ENCODE results near the gene A1BG. TPM values are rescaled to one million over a fixed set of nuclear protein-coding genes. Genes with fewer than 3 reads are reported as not detected.

A1BG gene
- total RNA-seq, result 1 to 10 TPM; 6.1 to 7.4 TPM

- DNase-seq, result no peak
- peaks cover 5% of the 10 kb centered on the region for H3K27me3 Mint-ChIP-seq (ENCODE audit: low read depth)
- CTCF ChIA-PET, result no interaction called here
- H3K9me3 Mint-ChIP-seq, result no peaks in the 10 kb centered on the region
- H3K4me1 Mint-ChIP-seq (ENCODE audit: low read depth), result peaks cover 26% of the 10 kb centered on the region
- intact Hi-C loops (cut with micrococcal nuclease), result no loop called here
- H3K36me3 Mint-ChIP-seq (ENCODE audit: low read depth), result peaks cover 9% of the 10 kb centered on the region
- no peak within 1 kb of the TSS for H3K4me3 Mint-ChIP-seq
- no peak within 1 kb of the TSS for H3K27ac Mint-ChIP-seq
Measured at GRCh38 chr19:58352760-58353671, at the start of gene A1BG. Gene A1BG (minus strand): TSS chr19:58353492. CDS start chr19:58353437, 55 bp downstream.

- Mint-ChIP-seq H3K4me1 (ENCODE audit: low read depth) (peaks cover 14% of the 10 kb centered on the region), H3K27me3 (ENCODE audit: low read depth) (peaks cover 11% of the 10 kb centered on the region), H3K9me3 (no peaks in the 10 kb centered on the region), H3K27ac (no peak overlapping the region), H3K36me3 (ENCODE audit: low read depth) (no peaks in the 10 kb centered on the region), H3K4me3 (peak overlapping the region; percentile 94)
- DNase-seq, result no peak
- intact Hi-C loops (cut with micrococcal nuclease), result loop anchor here (1.0 kb wide), 6 partner anchors 15 to 76 kb away; partner anchors contain the start of genes RPS5, ZNF132, ZNF446 and ZNF497
- CTCF ChIA-PET, result interaction anchor here (1.4 kb wide), 1 partner anchor 118 kb away, joined by 5 read pairs; no protein-coding TSS in a partner anchor
Measured at GRCh38 chr19:58401840-58402421, 48.6 kb upstream of the A1BG start.

- Mint-ChIP-seq H3K4me3 (peak overlapping the region; percentile 94), H3K9me3 (no peaks in the 10 kb centered on the region), H3K27ac (peak overlapping the region; percentile 26), H3K36me3 (ENCODE audit: low read depth) (no peaks in the 10 kb centered on the region), H3K4me1 (ENCODE audit: low read depth) (peaks cover 9% of the 10 kb centered on the region), H3K27me3 (ENCODE audit: low read depth) (peaks cover 11% of the 10 kb centered on the region)
- intact Hi-C loops (cut with micrococcal nuclease), result loop anchor here (1.0 kb wide), 6 partner anchors 14 to 75 kb away; partner anchors contain the start of genes RPS5, ZNF132, ZNF446 and ZNF497
- CTCF ChIA-PET, result no interaction called here
- peak; percentile 99 for DNase-seq
Measured at GRCh38 chr19:58400916-58401839, 47.9 kb upstream of the A1BG start.

GRCh38 chr19:58400316-58400915, 47.1 kb upstream of the A1BG start:
- DNase-seq, result no peak
- Mint-ChIP-seq H3K27ac (no peak overlapping the region), H3K27me3 (ENCODE audit: low read depth) (peaks cover 11% of the 10 kb centered on the region), H3K36me3 (ENCODE audit: low read depth) (peaks cover 3% of the 10 kb centered on the region), H3K4me1 (ENCODE audit: low read depth) (peaks cover 13% of the 10 kb centered on the region), H3K9me3 (no peaks in the 10 kb centered on the region), H3K4me3 (peak overlapping the region; percentile 27)
- CTCF ChIA-PET, result no interaction called here
- intact Hi-C loops (cut with micrococcal nuclease), result no loop called here

GRCh38 chr19:58399903-58400302, 46.6 kb upstream of the A1BG start:
- H3K36me3 Mint-ChIP-seq (ENCODE audit: low read depth), result peaks cover 3% of the 10 kb centered on the region
- intact Hi-C loops (cut with micrococcal nuclease), result no loop called here
- no peak overlapping the region for H3K27ac Mint-ChIP-seq
- no peaks in the 10 kb centered on the region for H3K9me3 Mint-ChIP-seq
- H3K27me3 Mint-ChIP-seq (ENCODE audit: low read depth), result peaks cover 11% of the 10 kb centered on the region
- no peak for DNase-seq
- CTCF ChIA-PET, result no interaction called here
- H3K4me1 Mint-ChIP-seq (ENCODE audit: low read depth), result peaks cover 14% of the 10 kb centered on the region
- no peak overlapping the region for H3K4me3 Mint-ChIP-seq

GRCh38 chr19:58398545-58398944, 45.3 kb upstream of the A1BG start:
- H3K27ac Mint-ChIP-seq, result no peak overlapping the region
- intact Hi-C loops (cut with micrococcal nuclease), result no loop called here
- peaks cover 20% of the 10 kb centered on the region for H3K4me1 Mint-ChIP-seq (ENCODE audit: low read depth)
- H3K9me3 Mint-ChIP-seq, result no peaks in the 10 kb centered on the region
- peaks cover 15% of the 10 kb centered on the region for H3K36me3 Mint-ChIP-seq (ENCODE audit: low read depth)
- no peak for DNase-seq
- H3K4me3 Mint-ChIP-seq, result no peak overlapping the region
- CTCF ChIA-PET, result no interaction called here
- peaks cover 11% of the 10 kb centered on the region for H3K27me3 Mint-ChIP-seq (ENCODE audit: low read depth)

- no peak for DNase-seq
- Mint-ChIP-seq H3K4me3 (no peak overlapping the region), H3K4me1 (ENCODE audit: low read depth) (peaks cover 21% of the 10 kb centered on the region), H3K9me3 (no peaks in the 10 kb centered on the region), H3K36me3 (ENCODE audit: low read depth) (peaks cover 19% of the 10 kb centered on the region), H3K27me3 (ENCODE audit: low read depth) (peaks cover 11% of the 10 kb centered on the region), H3K27ac (no peak overlapping the region)
- CTCF ChIA-PET, result no interaction called here
- intact Hi-C loops (cut with micrococcal nuclease), result no loop called here
Measured at GRCh38 chr19:58398087-58398486, 44.8 kb upstream of the A1BG start.

GRCh38 chr19:58397533-58398037, 44.3 kb upstream of the A1BG start:
- peaks cover 24% of the 10 kb centered on the region for H3K4me1 Mint-ChIP-seq (ENCODE audit: low read depth)
- intact Hi-C loops (cut with micrococcal nuclease), result no loop called here
- H3K27ac Mint-ChIP-seq, result no peak overlapping the region
- CTCF ChIA-PET, result no interaction called here
- no peak for DNase-seq
- H3K4me3 Mint-ChIP-seq, result no peak overlapping the region
- H3K27me3 Mint-ChIP-seq (ENCODE audit: low read depth), result peaks cover 11% of the 10 kb centered on the region
- peaks cover 23% of the 10 kb centered on the region for H3K36me3 Mint-ChIP-seq (ENCODE audit: low read depth)
- H3K9me3 Mint-ChIP-seq, result no peaks in the 10 kb centered on the region

GRCh38 chr19:58396691-58397532, 43.6 kb upstream of the A1BG start:
- Mint-ChIP-seq H3K27ac (no peak overlapping the region), H3K27me3 (ENCODE audit: low read depth) (peaks cover 11% of the 10 kb centered on the region), H3K36me3 (ENCODE audit: low read depth) (peaks cover 25% of the 10 kb centered on the region), H3K9me3 (no peaks in the 10 kb centered on the region), H3K4me3 (no peak overlapping the region), H3K4me1 (ENCODE audit: low read depth) (peaks cover 24% of the 10 kb centered on the region)
- no peak for DNase-seq
- CTCF ChIA-PET, result no interaction called here
- intact Hi-C loops (cut with micrococcal nuclease), result no loop called here

- Mint-ChIP-seq H3K4me3 (no peak overlapping the region), H3K36me3 (ENCODE audit: low read depth) (peaks cover 33% of the 10 kb centered on the region)
- CTCF ChIA-PET, result no interaction called here
Measured at GRCh38 chr19:58395979-58396627, 42.8 kb upstream of the A1BG start.

More at GRCh38 chr19:58395979-58396627, 42.8 kb upstream of the A1BG start:
- intact Hi-C loops (cut with micrococcal nuclease), result no loop called here
- Mint-ChIP-seq H3K27me3 (ENCODE audit: low read depth) (peaks cover 11% of the 10 kb centered on the region), H3K4me1 (ENCODE audit: low read depth) (peaks cover 24% of the 10 kb centered on the region), H3K9me3 (no peaks in the 10 kb centered on the region), H3K27ac (no peak overlapping the region)
- no peak for DNase-seq
